GM19397 (cell line): ENCODE results near the gene HTT-AS.
A peak's percentile ranks its signal among the peaks of the same experiment; 100 is the strongest.

Source experiments
- ATAC-seq: cut with Tn5 transposase; IDR thresholded peaks from one replicate; pipeline ENCODE4 v1.9.1; 2021; ENCODE audit warnings: mild to moderate bottlenecking, moderate library complexity; ENCODE audit not compliant: unreplicated experiment

Gene HTT-AS

GRCh38 chr4:3031357-3032082, 42.8 kb downstream of the HTT-AS start:
- ATAC-seq = no peak

DNA sequence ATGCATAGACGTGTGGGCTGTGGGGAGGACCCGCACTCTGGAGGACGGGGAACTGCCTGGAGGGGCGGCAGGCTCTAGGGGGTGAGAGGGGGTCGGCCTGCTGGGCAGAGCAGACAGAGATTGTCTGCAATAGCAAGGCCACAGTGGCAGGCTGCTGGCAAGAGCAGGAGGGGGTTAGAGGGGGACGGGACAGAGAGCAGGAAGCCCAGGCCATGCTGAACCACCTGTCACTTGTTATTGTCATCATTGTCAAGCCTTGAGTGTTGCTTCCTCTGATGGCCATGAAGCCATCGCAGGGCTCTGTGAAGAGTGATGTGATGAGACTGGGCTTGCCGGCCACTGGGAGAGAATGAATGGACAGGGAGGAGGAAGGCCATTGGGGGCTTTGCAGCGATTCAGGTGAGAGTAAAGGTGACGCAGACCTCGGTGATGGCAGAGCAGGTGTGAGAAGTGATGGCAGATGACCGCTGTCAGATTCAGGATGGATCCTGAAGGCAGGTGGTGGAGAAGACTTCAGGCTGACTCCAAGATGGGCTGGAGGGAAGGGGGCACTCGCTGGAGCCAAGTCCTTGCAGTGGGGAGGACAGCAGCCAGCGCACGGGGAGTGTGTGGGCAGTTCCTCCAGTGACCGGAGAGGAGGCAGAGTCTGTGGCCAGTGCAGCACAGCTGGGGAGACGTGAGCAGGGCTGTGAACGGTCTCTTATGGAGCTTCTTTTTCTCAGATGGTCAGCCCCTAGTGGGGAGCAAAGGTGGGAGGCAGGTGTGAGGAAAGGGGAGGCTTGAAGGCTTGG, 43.6 kb downstream of the HTT-AS start:
- ATAC-seq = no peak

DNA sequence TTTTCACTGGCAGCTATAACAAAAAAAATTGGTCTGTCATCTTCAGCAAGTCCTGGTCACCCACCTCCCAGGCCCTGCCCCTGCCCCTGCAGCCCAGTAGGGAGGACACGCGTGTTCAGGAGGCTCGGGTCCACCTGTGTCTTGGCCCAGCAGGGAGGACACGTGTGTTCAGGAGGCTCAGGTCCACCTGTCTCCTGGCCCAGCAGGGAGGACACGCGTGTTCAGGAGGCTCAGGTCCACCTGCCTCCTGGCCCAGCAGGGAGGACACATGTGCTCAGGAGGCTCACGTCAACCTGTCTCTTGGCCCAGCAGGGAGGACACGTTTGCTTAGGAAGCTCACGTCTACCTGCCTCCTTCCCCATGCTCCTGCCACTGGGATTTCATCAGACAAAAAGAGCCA, 44.9 kb downstream of the HTT-AS start:
- ATAC-seq = no peak

GRCh38 chr4:3026540-3026939, 47.8 kb downstream of the HTT-AS start:
- ATAC-seq = no peak

GRCh38 chr4:3025881-3026280, 48.5 kb downstream of the HTT-AS start:
- no peak for ATAC-seq

DNA sequence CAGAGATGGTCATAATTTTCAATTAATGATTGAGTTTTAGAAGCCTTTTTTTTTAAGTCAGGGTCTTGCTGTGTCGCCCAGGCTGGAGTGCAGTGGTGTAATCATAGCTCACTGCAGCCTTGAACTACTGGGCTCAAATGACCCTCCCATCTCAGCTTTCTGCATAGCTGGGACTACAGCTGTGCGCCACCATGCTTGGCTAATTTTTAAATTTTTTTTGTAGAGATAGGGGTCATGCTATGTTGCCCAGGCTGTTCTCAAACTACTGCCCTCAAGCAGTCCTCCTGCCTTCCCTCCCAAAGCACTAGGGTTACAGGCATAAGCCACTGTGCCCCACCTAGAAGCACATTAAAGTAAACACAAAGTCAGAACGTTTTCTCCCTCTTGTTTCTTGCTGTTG, 51.7 kb downstream of the HTT-AS start:
- no peak for ATAC-seq

- ATAC-seq = no peak
Observed at GRCh38 chr4:3022112-3022511, 52.2 kb downstream of the HTT-AS start.

GRCh38 chr4:3021627-3022026, 52.7 kb downstream of the HTT-AS start:
- ATAC-seq = no peak

DNA sequence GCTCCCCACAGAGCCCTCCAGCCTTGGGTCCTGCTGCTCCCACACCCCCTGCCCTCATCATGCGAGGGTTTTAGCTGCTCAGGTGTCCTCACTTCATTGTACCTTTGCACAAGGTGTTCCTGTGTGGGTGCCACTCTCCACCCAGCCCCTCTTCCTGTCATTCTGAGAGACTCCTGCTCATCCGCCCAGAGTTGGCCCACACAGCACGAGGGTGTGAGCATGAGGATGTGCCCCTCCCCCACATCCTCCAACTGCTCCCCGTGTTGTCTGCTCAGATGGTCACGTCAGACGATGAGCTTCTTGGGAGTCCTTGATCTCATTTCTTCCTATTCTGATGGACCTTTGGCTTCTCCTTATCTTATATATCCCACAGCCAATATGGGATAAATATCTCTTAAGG, 53.2 kb downstream of the HTT-AS start:
- no peak for ATAC-seq

DNA sequence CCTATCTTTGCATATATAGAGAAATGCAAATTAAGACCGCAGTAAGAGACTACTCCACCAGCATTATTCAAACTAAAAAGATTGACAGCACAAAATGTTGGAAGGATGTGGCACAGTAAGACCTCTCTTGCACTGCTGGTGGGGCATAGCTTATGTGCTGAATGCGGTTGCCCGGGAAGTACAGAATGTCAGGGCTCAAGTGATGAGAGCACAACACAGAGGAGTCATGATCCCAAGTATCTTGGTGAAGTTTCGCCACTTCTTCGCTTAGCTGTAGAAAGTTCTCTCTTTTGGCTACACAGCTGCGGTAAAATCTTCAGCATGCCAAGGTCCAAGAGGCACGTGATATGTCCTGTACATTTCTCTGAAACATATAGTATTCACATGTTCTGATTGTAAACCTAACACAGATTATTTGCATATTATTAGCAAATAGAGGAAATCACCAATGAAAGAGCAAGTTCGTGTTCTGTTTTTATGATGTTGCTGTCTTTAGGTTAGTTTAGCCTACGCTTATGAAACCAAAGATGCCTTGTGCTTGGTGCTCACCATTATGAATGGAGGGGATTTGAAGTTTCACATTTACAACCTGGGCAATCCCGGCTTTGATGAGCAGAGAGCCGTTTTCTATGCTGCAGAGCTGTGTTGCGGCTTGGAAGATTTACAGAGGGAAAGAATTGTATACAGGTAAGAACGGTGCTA, 55.0 kb downstream of the HTT-AS start:
- no peak for ATAC-seq

- no peak for ATAC-seq
Observed at GRCh38 chr4:3017504-3017903, 56.8 kb downstream of the HTT-AS start.

- ATAC-seq = no peak
Observed at GRCh38 chr4:3016961-3017360, 57.4 kb downstream of the HTT-AS start.

DNA sequence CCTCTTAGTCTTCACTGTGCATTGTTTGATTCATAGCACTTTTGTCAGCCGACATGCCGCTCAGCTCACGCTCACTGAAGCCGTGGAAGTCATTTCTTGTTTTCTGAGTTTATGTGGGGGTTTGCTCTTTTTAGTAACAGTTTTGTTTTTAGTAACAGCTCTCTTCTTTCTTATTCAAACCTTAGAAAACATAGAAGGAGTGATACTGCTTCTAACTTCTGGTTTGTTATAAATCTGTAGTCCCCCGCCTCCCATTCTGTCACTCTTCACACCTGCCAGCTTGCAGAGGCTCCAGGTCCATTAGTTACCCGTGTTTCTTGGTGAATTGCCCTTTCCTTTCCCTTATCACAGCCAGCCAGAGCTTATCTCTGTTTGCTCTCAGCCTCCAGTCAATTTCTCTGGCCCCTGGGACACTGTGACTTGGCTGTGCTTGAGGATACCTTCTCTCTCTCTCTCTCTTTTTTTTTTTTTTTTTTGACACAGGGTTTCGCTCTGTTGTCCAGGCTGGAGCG, 60.4 kb downstream of the HTT-AS start:
- peak; percentile 42 for ATAC-seq
